GM19328 (cell line): ENCODE results near the gene SKAP2.

Source experiments
- ATAC-seq: cut with Tn5 transposase; IDR thresholded peaks from one replicate; pipeline ENCODE4 v1.9.1; 2021; ENCODE audit warnings: mild to moderate bottlenecking, moderate library complexity; ENCODE audit not compliant: unreplicated experiment

Gene SKAP2

DNA sequence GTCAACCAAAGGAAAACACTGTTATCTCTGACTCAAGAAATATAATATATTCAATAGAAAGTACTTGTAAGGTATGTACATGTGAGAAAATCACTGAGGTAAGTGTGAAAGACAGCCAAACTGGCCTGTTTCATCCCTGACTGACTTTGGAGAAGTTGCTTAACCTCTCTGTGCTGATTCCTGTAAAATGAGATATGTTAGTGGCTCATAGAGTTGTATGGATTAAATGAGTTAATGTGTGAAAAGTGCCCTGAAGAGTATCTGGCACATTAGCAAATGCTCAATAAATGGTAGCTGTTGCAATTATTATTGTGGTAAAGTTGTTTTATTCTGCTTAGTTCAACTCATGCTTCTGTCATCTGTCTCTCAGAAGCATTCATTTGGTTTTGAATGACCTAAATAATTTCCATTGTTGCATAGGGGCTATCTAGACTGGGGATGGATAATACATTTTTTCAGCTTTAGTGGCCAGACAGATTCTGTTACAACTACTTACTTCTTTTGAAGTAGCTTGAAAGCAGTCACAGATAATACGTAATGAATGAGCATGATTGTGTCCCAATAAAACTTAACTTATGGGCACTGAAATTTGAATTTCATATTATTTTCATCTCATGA, 84.3 kb downstream of the SKAP2 start:
- ATAC-seq: no peak

DNA sequence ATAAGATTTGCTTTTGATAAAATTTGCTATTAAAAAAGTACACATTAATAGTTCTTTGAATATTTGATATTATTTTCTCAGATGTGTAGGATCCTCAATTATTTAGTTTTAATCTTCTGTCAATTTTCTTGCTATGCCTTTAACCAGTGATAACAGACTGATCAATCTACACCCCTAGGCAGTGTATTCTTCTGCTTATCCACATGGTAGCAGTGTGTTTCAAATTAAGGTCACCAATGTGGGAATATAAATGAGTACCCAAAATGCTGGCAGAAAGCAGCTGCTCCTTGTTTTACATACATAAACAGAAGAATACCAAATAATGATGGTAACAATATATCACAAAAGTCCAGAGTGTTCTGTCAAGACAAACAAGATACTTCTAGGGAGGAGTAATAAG, 87.0 kb downstream of the SKAP2 start:
- ATAC-seq: no peak

DNA sequence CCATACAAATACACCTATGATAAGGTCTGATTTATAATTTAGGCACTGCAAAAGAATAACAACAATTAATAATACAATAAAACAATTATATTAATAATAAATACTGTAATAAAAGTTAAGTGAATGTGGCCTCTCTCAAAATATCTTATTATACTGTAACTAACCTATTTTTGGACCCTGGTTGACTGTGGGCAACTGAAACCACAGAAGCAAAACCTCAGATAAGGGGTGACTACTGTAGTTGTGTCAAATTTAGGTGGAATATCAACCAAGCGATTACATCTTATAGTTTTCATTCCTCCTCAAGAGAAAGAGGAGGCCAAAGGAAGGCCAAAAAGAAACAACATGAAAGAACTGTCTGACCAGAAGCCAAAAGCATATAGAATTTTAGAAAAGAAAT, 103.9 kb downstream of the SKAP2 start:
- no peak for ATAC-seq

DNA sequence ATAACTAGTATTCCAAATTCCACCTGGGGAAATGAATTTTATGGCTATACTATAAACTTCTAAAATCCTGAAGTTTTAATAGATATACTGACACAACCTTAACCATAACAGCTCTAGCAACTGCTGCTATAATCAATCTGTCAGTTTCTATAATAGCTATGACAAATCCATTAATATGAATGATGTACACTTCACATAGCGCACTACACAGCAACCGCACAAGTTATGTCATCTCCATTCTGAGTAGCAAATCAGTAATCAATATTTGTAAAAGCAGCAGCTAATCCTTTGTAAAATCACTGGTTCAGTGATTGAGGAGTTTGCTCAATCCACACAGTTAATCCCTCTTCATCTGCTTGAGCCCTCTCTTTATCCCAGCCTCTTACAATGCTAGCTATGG, 105.3 kb downstream of the SKAP2 start:
- no peak for ATAC-seq

DNA sequence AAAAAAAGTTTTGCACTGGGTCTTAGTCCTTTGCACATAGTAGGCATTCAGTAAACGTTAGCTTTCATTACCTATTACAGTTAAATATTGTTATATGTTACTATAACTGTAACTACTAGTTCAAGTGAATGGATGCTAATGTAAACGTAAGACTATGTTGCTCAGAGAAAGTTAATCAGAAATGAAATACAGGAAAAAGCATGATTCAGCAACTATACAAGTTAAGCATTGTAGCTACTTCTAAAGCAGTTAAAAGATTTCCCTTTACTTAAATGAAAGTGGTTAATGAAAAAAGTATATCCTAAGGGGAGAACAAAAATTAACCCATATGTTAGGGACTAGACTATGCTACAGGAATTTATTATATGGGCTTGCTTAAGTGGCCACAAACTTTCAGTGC, 121.2 kb downstream of the SKAP2 start:
- ATAC-seq: no peak

DNA sequence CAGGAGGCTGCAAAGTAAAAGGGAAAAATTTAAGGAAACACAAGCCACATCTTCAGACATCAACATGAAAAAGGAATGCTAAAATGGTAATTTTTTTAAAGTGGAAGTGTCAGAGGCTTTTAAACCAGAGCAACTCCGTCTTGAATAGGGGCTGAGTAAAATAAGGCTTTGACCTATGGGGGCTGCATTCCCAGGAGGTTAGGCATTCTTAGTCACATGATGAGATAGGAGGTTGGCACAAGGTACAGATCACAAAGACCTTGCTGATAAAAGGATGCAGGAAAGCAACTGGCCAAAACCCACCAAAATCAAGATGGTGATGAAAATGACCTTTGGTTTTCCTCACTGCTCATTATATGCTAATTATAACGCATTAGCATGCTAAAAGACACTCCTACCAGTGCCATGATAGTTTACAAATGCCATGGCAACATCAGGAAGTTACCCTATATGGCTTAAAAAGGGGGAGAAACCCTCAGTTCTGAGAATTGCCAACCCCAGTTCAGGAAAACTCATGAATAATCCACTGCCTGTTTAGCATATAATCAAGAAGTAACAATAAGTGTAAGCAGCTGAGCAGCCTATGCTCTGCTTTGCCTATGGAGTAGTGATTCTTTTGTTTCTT, 128.3 kb downstream of the SKAP2 start:
- ATAC-seq: no peak

DNA sequence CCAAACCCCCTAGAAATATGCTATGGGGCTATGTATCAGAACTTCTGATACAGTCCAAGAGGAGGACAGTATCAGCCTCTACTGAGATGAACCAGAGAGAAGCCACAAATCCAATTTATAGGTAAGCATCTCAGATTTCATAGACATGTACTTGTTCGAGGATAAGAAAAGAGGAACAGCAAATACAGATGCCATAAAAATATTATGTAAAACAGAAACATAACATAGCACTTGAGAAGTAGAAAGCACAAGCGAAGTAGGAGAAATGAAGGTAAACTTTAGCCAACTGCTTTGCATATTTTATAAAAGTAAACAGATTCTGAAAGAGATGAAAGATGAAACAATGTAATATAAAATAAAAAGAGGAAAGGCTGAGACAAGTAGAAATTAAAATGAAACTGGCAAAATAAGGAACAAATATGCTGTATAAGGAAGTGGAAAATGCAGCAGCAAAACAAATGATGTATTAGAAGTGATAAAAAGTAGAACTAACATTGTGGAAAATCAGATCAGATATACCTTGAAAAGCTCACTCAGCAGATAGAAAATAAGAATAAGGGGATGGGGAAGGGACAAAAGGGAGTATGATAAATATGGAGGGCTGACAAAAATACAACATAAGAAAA, 135.1 kb downstream of the SKAP2 start:
- no peak for ATAC-seq

DNA sequence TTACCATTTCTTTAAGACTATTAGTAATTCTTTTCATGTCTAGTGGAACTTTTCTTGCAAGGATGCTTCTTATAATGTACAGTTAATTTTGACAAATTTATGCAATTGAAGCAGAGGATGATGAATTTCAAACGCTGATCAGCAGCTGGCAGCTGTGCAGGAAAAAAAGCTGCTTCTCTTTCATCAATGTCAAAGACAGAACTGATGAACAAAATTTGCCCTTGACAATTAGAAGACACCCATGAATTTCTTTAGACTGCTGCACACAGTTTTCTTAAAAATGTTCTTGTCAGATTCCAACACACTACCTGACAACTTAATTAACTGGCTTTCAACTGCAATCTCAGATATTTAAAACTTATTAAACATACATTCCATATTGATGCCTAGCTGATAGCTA, 138.3 kb downstream of the SKAP2 start:
- ATAC-seq: no peak

DNA sequence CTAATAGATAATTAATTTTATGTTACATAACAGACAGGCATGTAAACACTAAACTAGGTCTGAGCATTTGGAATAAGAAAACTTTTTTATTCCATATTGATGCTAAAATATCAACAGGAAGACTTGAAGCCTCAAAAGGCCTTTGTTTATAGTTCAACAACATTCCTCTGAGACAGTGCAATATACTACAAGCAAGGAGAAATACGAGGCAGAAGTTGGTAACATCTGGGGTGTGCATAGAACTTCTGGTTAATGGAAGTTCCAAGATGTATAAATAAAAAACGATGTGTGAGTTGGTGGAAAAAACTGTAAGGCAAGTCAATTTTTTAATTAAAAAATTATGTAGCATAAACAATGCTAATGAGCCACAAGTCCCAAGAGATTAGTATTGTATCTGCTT, 139.6 kb downstream of the SKAP2 start:
- no peak for ATAC-seq

DNA sequence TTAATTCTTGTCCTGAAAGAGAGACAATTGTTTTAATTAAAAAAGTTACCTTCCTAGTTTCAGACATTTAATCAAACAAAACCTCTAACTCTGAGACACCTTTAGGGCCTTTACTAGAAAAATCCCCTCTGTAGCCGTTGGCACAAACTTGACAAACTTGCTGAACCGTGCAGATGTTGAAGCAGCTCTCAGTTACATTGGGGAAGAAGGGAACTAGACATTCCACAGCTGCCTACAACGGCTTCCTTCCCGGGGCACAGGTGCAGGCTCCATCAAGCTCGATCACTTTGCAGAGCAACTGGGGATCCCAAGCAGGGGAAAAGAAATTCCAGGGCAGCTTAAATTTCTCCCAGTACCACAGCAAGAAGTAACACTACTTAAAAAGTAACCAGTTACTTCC, 141.3 kb downstream of the SKAP2 start:
- ATAC-seq: no peak

DNA sequence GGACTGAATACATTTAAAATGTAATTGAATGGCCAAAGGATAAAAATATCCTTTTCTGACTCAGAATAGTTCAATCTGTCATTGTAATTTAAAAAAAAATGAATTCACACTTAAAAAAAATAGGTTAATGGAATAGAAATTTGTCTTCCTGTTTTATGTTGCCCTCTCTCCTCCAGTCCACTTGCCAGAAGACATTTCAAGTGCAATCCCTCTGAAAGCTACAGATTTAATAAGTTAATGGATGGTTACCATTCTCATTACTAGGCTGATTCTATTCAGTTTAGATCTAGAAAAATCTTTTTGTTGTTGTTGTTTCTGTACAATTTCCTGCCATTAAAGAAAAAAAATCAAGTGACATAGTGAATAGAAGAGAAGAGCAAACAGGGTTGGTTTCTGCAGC, 142.9 kb downstream of the SKAP2 start:
- ATAC-seq: no peak

DNA sequence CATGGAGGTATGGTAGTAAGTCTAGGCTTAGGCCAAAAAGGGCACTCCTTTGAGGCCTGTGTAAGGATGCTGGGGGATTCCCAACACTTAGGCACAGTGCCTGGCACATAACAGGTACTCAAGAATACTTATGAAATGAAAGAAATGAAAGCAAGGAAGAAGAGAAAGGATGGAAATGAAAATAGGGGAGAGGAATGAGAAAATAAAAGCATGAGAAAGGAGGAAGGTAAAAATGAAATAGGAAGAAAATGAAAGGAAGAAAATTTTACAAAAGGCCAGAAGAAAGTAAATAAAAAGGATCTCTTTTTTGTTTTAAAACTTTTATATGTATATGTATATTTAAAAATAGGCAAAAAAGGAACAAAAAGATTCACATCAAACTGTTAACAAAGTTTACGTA, 146.3 kb downstream of the SKAP2 start:
- ATAC-seq: no peak

DNA sequence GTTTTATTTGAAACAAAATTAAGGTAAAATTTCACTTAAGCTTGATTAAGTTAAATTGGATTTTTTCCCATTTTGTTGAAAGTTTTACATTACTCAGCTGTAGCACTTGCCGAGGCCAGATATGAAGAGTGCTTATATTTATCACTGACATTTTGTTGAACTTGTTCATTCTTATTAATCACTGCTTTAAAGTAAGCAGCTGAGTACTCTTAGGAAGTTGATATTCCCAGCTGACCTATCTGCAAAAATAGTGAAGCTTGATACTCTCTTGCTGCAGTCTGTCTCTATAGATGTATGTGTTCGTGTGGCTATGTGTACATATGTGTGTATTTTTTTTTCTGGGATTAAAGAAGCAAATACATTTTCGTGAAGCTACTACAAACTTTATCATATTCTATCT, 150.0 kb downstream of the SKAP2 start:
- no peak for ATAC-seq

DNA sequence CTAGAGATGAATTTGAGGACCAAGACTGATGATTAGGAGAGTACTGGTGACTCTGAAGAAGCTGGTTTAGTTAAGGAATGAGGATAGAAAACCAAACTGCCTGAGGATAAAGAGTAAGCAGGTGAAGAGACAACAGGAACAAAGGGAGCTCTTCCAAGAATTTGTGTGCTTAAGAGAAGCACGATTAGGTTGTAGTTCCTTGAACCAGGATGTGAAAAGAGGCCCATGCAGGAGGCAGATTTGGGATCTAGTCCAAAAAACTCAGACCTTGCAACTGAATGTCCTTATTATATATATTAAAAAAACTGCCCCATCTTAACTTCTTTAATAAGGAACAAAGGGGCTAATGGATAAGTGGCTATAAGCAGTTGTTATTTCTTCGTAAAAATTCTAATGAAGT, 150.4 kb downstream of the SKAP2 start:
- no peak for ATAC-seq

DNA sequence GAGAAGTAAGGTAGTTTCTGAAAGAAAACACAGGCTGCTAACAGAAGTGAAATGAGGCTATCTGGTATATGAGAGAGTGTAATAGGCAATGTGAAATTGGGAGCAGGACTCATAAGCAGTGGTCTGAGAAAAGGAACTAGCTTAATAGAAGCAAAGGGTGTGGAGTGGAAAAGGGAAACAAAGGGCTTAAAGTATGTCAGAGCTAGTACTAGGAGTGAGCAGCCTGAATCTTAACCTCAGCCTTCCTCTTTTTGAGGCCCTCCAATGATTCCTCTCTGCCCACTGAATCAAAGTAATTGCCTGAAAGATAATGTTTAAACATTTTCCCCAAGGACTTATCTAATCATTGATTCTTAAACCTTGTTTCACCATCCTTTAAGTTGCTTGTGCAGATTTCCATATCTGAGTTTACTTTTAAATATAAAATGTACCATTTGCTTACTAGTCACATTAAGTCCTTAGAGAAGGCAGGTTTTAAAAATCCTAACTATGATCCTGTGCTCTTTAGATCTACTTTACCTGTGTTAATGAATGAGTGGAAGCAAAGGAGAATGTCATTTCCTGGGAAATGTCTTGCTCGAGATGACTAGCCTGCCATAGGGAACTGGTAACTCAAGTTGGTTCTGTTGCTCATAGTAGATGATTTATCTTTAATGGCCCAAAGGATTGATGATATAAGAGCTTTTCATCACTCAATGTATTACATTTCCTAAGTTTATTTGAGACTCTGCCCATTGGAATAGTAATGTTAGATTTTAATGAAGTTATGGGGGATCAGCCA, 155.0 kb downstream of the SKAP2 start:
- no peak for ATAC-seq

DNA sequence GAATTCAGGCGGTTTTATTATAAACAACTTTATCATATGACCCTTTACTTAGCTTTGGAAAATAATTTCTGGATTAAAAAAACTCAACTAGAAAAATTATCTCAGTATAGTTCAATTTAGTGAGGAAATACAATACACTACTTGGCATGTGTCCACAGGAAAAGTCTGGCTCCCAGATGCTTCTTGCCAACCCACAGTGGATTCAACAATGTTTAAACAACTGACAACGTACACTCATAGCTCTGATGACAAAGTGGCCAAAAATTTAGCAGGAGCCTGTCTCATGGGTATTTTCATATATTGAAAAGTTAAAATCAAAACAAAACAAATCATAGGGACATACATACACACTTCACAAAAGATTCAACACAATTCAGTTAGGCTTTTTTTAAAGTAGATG, 158.8 kb downstream of the SKAP2 start:
- no peak for ATAC-seq

DNA sequence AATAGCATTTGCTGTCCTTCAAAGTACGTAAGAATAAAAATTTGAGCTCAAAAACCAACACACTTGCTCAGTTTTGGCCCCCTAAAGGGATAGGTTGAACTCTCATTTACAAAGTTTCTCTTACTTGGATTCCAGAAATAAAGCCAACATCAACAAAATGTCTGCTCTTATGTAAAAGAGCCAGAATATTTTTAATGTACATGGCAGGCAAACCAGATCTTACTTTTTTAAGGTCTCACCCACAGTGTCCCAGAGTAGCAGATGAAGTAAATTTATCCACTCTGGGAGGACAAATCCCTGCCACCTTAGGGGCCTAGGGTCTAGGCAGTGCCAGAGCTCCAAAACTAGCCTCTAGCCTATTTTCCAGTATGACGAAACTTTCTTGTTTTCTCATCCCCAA, 159.6 kb downstream of the SKAP2 start:
- ATAC-seq: no peak

DNA sequence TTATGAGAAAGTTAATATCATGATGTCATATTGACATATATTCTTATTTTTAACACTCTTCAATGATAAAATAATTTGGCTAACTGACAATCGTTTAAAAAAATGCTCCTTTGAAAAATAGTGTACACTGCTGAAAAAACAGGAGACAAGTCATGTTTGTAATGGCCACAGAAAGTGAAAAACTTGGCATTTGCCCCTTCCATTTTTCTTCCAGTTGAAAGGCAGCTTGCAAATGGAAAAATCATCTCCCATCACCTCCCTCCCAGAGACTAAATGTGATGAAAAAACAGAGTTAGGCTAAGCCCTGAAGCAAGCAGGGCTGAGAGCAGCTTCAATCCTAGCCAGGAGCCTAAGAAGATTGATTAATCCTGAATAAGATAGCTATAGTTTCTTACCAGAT, 160.4 kb downstream of the SKAP2 start:
- no peak for ATAC-seq

DNA sequence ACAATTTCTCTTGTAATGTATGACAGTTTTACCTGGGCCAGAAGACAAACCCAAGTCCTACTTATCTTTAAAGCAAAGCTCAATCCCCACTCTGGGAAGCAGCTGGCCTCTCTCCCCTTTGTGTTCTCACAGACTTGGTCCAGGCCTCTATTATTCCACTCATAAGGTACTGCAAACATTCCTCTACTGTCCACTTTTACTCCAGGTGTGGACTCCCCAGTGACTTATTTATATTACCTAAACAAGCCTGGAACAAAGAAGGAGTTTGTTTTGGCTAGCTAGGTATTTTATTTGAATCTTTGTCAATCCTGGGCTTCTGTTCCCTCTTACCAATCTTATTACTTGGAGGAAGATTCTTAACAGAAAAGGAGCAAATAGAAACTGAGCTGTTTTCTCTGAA, 163.5 kb downstream of the SKAP2 start:
- no peak for ATAC-seq

DNA sequence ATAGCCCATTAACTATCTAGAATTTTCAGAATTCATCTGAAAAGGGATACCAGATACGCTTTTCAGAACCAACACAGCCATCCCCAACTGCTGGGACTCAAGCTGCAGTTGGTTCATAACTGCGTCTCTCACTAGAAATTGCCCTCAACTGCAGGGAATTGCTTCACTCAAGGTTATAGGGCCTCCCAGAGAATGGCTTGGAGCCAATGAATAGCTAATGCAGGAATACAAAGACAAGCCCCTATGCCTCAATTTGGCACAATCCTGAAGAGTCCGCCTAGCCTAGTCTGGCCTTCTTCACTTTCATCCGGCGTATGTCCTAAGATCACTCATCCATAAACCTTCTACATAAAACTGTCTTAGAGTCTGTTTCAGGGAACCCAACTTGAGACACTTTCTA, 164.0 kb downstream of the SKAP2 start:
- ATAC-seq: no peak

DNA sequence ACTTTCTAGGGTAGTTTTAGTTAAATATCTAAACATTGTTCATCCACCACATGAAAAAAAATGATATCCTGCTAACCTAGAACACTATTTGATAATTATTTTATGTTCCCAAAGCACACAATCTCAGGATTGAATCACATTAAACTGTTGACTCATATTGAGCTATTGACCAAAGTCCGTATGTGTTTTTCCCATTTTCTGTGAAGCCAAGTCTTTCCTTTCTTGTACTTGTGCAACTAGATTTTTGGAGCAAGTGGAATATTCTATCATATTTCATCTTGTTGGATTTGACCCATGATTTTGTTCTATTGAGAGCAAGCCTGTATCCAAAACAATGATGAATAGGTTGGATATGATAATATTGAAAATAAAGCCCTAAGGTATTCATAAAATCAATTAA, 164.6 kb downstream of the SKAP2 start:
- ATAC-seq: no peak

DNA sequence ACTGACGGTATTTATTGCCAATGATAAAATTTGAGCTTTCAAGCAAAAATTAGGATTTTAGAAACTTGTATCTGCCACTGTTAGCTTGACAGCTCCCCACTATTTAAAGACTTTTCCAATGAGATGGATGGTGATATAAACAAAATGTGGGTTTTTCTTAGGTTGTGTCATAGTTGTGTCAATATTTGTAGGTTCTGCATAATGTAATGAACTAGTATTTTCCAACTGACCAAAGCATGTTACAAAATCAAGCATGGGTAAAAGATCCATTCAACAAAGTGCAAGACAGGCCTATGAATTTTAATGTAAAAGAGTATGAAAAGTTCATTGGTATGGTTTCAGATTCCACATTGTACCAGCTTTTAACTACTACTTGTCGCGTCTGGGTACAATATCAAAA, 165.6 kb downstream of the SKAP2 start:
- no peak for ATAC-seq
